ENCODE measurements around the gene SORCS2.

SORCS2 gene

DNA sequence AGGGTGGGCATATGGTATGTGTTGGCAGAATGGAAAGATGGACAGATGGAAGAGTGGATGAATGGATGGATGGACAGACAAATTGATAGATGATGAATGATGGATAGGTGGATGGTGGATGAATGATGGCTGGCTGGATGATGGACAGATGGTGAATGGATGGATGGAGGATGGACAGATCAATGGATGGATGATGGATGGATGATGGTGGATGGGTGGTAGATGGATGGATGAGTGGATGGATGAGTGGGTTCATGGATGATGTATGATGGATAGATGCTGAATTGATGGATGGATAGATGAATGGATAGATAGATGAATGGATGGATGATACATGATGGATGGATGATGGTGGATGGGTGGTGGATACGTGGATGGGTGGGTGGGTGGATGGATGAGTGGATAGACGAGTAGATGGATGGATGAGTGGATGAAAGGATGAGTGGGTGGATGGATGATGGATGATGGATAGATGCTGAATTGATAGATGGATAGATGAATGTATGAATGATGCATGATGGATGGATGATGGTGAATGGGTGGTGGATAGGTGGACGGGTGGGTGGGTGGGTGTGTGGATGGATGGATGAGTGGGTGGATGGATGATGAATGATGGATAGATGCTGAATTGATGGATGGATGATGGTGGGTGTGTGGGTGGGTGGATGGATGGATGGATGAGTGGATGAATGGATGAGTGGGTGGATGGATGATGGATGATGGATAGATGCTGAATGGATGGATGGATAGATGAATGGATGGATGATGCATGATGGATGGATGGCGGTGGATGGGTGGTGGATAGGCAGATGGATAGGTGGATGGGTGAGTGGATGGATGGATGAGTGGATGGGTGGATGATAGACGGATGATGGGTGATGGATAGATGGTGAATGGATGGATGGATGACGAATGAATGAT, 497.7 kb downstream of the SORCS2 start:
- DNase-seq (ENCODE audit: low spot score): no peak

DNA sequence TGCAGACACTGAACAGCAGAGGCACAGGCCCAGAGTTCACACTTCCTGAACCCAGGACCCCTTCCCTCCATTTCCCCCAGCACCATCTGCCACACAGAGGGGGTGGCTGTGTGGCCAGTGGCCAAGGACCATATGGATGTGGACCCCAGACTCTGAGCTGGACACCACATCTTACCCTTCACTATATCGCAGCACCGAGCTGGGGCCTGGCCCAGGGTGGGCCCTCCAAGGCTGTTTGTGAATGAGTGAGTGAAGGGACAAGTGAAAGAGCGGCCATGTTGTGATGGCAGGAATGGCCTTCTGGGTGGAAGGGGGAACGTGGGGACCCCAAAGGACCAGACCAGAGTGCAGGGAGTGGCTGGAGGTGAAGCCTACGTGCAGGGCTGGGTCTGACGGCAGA, 498.7 kb downstream of the SORCS2 start:
- DNase-seq (ENCODE audit: low spot score): no peak

- no peak for DNase-seq (ENCODE audit: low spot score)
These were observed 499.6 kb downstream of the SORCS2 start for GRCh38 chr4:7691982-7692381.

DNA sequence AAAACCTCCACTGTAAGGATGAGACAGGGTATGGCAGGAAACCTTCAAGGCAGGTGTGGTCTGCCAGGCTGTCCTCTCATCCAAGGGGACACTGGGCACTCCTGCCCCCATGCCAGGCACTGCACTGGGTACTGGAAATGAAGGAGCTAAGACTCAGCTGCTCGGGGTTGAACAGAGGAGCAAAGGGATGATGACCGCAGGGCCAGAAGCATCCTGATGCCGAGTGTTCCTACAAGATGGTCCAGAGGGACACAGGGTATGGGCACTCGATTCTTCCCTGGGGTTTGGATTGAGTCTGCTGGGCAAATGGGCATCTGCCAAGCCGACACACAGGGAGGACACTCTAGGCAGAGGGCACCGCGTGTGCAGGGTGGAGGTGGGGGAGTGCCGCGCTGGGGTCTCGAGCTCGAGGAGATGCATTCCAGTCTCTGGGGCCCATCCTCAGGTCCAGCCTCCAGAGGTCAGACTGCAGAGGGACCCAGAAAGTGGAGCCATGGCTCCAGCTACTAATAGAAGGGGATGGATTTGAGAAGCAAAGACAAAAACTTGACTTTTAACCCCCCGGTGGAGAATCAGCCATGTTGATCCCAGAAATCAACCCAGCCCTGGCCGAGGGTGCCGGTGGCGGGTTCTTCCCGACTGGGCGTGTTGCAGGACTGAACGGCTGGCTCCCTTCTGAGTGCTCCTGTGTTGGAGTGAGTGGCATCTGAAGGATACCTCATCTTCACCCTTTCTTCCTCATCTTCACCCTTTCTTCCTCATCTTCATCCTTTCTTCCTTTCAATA, 500.3 kb downstream of the SORCS2 start:
- DNase-seq (ENCODE audit: low spot score): no peak

- no peak for DNase-seq (ENCODE audit: low spot score)
These were observed 500.9 kb downstream of the SORCS2 start for GRCh38 chr4:7693237-7693608.

- DNase-seq (ENCODE audit: low spot score): no peak
These were observed 501.4 kb downstream of the SORCS2 start for GRCh38 chr4:7693711-7694110.

GRCh38 chr4:7694324-7694723, 502.0 kb downstream of the SORCS2 start:
- DNase-seq (ENCODE audit: low spot score): no peak

GRCh38 chr4:7697343-7697742, 505.0 kb downstream of the SORCS2 start:
- no peak for DNase-seq (ENCODE audit: low spot score)

GRCh38 chr4:7697821-7698220, 505.5 kb downstream of the SORCS2 start:
- DNase-seq (ENCODE audit: low spot score): no peak

GRCh38 chr4:7698584-7698983, 506.2 kb downstream of the SORCS2 start:
- no peak for DNase-seq (ENCODE audit: low spot score)

GRCh38 chr4:7699031-7699430, 506.7 kb downstream of the SORCS2 start:
- no peak for DNase-seq (ENCODE audit: low spot score)

GRCh38 chr4:7699825-7700224, 507.5 kb downstream of the SORCS2 start:
- no peak for DNase-seq (ENCODE audit: low spot score)

DNA sequence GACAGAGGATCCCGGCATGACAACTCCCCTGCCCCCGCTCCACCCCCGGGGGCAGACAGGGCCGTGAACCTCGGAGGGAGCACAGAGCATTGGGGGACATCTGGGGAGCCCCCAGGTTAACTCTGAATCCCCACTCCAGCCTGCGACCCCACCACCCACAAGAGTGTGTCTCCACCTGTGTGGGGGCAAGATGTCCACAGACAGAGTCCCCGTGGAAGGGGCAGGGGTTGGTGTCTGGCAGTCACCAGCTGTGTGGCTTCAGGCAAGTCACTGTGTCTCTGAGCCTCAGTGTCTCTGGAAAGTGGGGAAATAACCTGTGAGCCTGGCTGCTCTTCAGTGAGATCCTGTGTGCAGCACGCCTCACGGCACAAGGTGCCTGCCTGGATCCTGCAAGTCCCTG, 508.3 kb downstream of the SORCS2 start:
- DNase-seq (ENCODE audit: low spot score): no peak

DNA sequence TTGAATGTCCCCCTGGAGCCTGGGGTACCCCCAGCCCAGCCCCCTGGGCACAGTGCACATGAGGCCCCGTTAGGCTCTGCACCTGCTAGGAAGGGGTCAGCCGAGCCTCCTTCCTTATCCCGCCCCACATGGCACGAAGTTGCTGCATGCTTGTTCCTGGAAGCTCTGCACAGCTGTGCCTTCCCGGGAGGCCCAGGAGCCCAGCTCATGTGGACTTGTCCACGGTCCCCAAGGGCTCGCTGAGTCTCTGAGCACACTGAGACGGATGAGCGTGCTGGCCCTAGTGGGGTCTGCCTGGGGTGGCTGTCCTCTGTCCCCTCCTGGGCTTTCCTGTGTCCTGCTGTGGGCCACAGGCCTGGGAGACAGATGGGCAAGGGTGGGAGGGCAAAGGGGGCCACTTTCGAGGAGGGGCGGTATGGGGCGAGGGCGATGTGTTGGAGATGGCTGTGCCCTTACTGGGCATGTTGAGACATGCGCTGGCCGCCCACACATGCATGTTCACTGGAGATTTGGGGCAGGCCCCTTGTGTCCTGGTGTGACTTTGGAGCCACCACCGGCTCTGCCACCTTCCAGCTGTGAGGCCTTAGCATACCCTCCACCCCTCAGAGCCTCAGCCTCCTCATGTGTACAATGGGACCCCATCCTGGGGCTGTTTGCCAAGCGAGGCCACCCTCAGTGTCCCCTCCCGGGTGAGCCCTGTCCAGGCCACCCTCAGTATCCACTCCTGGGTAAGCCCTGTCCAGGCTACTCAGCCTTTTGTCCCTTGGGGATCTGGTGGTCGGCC, 509.7 kb downstream of the SORCS2 start:
- no peak for DNase-seq (ENCODE audit: low spot score)

- DNase-seq (ENCODE audit: low spot score): no peak
These were observed 511.4 kb downstream of the SORCS2 start for GRCh38 chr4:7703688-7704087.

DNA sequence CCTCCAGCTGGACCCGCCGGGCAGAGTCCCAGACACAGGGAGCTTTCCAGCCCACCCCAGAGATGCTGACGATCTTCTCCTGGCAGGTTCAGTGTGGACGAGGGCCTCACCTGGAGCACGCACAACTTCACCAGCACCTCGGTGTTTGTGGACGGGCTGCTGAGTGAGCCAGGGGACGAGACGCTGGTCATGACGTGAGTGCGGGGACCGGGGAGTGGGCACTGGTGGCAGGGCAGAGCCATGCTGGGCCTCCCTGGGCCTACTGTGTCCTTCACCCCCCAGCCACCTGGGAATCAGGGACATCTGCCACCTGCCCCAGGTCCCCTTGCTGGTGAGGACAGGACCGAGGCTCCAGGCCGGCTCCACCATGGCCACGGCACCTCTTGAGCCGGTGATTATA, 511.8 kb downstream of the SORCS2 start:
- DNase-seq (ENCODE audit: low spot score): no peak

- DNase-seq (ENCODE audit: low spot score): no peak
These were observed 512.3 kb downstream of the SORCS2 start for GRCh38 chr4:7704625-7705024.

GRCh38 chr4:7705062-7705461, 512.7 kb downstream of the SORCS2 start:
- no peak for DNase-seq (ENCODE audit: low spot score)

DNA sequence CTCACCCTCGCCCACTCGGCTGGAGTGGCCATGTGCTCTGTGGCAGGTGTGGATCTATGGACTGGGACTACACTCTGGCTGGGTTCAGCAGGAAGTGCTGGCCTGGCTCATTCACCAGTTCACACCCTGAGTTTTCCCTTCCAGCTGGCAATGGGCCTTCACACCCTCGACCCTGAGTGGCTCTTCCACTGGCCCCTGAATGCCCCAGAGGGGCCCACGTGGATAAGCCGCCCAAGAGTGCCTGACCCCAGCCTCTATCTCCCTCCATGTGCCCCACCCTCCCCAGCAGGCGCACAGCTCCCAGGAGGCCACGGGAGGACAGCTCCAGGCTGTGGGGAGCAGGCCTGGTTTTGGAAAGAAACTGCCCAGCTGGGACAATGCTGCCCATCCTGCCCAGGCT, 513.3 kb downstream of the SORCS2 start:
- DNase-seq (ENCODE audit: low spot score): no peak

DNA sequence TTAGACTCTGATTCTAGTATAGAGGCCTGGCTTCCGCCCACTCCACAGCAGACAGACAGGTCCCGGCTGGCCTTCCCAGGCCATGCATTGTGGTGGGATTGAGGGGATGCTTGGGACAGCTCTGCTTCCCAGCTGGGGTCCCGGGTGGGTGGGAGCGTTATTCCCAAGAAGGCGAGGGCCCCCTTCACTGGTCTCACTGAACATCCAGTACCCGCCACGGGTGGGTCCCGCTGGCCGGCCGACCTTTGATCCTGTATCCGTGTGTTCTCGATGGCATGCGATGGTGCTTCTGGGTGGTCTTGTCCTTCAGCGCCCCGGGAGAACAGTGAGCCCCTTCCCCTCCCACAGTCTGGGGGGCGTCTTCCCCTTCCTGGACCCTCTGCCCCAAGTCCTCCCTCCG, 515.9 kb downstream of the SORCS2 start:
- DNase-seq (ENCODE audit: low spot score): no peak

DNA sequence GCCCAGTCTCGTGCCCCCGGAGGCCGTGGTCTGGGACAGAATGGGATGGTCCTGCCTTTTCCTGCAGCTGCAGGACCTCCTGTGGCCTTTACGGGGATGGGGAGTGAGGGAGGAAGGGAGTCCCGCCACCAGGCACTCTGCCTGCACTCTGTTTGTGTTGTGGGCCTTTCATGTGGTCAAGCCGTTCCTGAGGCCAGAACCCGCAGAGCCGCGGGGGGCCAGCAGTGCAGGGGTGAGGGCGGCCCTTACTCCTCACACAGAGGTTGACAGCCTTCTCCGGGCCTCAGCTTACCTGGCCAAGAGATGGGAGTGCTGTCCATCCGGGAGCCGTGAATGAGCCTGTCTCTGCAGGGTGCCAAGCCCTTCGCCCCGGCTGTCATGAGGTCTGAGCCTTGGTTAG, 516.6 kb downstream of the SORCS2 start:
- no peak for DNase-seq (ENCODE audit: low spot score)

DNA sequence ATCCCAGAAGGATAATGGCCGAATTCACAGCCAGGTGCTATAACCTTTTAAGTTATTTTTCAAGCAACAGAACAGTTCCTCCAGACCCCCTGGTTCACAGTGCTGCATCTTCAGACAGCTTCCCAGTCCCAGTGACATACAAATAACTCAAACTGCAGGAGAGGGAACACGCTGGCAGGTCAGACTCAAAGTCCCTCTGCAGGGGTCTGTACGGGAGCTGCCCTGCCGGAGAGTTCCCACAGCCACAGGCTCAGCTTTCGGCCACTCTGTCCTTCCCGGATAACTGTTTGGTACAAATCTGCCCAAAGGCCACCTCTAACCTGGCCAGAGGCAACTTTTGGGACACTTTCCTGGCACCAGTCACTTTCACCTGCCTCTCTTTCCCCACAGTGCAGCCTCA, 517.1 kb downstream of the SORCS2 start:
- no peak for DNase-seq (ENCODE audit: low spot score)

DNA sequence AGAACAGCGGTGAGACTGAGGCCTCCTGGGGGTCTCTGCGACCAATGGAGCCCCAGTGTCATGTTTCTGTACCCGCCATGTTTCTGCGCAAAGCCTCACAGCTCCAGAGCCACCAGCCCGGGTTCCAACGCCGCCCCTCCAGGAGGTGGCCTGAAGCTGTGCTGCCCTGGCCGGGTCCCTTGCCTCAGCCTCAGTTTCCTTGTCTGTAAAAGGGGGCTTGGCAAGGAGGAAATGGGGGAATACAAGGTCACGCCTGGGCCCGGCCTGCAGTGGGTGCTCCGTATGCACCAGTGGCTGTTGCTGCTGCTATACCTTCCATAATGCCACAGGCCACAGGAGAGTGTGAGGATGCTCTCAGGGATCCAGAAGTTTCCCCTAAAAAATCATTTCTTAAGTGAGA, 517.8 kb downstream of the SORCS2 start:
- DNase-seq (ENCODE audit: low spot score): no peak
